A673 (cell line): ENCODE results near the gene PARP14.

ENCODE experiments used
- EZH2 ChIP-seq: fragments of 200-600 bp; sonication (generic); IDR thresholded peaks from 2 replicates; pipeline ENCODE4 v1.6.1; 2017; ENCODE audit warnings: borderline replicate concordance, low read depth, mild to moderate bottlenecking, mixed read lengths, antibody characterized with exemption, low read length; ENCODE audit not compliant: poor library complexity, severe bottlenecking
- TF ChIP-seq, protein P1 (sequence below): fragments of 300-800, 200-600 bp; sonication (generic); conservative IDR thresholded peaks from 2 replicates; pipeline ENCODE4 v1.5.1; 2017; ENCODE audit warnings: low read depth, mild to moderate bottlenecking, antibody characterized with exemption, low read length, moderate library complexity, mixed read lengths

DNA sequence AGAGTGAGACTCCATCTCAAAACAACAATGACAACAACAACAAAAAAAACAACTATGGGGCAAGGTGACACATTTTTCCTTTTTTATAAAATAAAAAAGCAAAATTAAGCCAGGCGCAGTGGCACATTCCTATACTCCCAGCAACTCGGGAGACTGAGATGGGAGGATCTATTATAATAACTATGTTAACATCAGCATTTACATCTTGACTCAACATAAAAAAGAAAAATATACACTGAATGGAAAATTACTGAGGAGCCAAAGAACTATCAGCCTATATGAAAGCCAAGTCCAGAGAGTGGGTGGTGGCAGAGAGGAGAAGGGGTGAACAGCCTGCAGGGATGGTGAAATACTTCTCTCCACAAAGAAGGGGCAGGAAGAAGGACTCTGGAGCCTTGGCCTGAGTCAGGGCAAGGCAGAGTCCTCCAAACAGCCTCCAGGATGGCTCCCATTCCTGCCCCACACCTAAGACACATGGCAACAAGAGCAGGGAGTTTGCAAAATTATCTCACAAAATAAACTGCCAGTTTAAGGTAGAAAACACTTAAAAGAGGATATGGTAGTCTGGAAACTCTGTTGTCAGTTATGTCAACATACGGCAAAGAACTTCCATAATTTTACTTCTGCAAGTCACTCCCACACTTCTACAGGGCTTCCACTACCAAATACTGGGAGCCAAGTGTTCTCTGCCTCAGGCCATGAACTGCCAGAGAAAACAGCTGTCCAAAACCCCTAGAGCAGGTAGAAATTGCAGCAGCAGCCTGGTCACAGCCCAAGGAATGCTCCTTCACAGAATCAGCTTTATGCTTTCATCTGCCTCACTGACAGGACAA lies 87.1 kb downstream of the PARP14 start:
- TF ChIP-seq, protein P1, sequence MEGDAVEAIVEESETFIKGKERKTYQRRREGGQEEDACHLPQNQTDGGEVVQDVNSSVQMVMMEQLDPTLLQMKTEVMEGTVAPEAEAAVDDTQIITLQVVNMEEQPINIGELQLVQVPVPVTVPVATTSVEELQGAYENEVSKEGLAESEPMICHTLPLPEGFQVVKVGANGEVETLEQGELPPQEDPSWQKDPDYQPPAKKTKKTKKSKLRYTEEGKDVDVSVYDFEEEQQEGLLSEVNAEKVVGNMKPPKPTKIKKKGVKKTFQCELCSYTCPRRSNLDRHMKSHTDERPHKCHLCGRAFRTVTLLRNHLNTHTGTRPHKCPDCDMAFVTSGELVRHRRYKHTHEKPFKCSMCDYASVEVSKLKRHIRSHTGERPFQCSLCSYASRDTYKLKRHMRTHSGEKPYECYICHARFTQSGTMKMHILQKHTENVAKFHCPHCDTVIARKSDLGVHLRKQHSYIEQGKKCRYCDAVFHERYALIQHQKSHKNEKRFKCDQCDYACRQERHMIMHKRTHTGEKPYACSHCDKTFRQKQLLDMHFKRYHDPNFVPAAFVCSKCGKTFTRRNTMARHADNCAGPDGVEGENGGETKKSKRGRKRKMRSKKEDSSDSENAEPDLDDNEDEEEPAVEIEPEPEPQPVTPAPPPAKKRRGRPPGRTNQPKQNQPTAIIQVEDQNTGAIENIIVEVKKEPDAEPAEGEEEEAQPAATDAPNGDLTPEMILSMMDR = no peak
- TF ChIP-seq EZH2 = no peak
